NCI-H69 (cell line): Measurements from ENCODE around the gene AP3D1.
"Not testable (repeated sequence)": the region's sequence is repeated elsewhere in the genome, so short reads cannot be mapped to it uniquely, and the experiment has no call there.

Source experiments
- DNase-seq: peaks from one replicate; lab custom pipeline; 2025; lab: John Stamatoyannopoulos, UW

The AP3D1 gene

DNA sequence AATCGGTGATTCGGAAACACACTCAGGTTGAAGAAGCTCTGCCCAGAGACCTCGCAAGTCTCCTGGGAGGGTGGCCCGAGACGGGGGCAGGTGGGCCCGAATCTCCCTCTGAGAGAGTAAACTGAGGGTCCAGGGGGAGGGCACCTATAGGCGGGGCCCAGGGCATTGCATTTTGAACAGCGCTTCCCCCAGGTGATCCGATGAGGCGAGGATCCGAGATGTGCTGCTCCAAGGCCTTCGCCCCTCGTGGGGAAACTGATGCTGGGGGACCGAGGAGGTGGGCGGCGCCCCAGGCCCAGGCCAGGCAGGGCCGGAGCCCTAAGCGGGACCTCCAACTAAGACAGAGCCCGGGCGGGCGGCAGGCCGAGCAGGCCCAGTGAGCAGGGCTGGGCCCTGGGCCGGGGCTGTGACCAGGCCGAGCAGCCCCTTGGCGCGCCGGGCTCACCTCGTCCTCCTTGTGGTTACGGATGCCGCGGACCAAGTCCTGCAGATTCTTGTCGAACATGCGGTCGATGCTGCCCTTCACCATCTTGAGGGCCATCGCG is 500 bp downstream of the AP3D1 start:
- peak; percentile 48 for DNase-seq

- DNase-seq: no peak
These were observed 1.2 kb downstream of the AP3D1 start for GRCh38 chr19:2149980-2150793.

DNA sequence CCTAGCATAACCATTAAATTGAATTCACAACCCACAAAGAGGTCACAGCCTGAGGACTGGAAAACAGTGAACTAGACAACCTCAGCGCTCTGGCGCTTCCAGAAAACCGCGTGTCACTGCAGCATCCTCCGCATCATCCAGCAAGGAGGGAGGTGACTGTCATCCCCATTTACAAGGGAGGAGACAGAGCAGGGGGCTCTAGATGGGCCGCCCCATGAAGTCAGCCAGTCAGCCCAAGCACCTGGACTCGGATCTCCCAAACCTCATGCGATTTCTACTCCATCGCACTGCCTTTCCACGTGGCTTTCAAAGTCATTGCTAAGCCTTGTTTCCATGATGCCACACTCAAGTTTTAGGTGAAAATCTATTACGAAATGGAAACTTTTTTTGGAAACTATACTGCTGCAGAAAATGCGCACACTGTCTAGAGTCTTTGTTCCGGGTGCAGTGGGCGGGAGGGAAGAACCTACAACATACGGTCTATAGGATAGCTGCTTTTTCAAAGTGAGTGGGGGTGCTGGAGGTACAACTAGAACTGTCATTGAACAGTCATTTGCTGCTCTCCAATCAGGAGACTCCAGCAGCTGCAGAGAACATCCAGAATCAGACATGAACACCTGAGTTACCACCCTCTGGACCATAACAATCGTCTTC is 2.8 kb downstream of the AP3D1 start:
- DNase-seq: no peak

DNA sequence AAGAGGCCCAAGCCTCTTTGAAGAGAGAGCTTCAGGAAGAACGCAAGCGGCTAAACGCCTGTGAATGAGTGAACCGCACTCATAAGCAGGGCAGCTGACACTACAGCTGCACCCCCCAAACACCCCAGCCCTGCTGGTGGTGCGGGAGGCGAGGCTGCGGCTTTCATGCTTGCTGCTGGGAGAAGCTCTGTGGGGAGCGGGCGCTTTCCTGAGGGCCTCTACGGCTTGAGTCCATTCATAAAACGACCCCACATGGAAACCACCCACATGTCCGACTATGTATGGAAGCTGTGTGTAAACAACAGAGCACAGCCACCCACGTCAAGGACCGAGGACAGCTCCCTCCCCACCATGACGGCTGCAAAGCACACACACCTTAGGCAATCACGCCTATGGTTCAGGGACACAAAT is 5.5 kb downstream of the AP3D1 start:
- no peak for DNase-seq

DNA sequence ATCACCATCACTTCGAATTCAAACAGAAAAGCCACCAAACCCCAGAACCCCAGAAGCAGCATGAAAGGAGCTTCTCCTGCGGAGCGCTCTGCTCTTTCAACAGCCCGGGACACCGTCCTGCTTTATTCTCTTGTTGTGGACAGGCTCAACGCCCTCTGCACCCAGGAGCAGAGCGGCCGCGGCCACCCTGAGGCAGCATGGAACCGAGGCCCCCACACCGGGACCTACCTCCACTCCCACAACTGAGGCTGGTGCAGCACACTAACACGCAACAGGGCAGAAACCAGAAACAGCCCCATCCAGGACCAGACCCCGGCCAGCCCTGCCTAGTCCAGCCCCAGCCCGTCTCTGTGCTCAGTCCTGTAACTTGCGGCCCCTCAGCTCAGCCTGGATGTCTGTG is 7.2 kb downstream of the AP3D1 start:
- DNase-seq: no peak

GRCh38 chr19:2142173-2142829 is 9.1 kb downstream of the AP3D1 start:
- DNase-seq: no peak

- DNase-seq: peak; percentile 60
These were observed 11.2 kb downstream of the AP3D1 start for GRCh38 chr19:2140138-2140569.

- peak; percentile 60 for DNase-seq
These were observed 11.8 kb downstream of the AP3D1 start for GRCh38 chr19:2139385-2140137.

- DNase-seq: no peak
These were observed 13.2 kb downstream of the AP3D1 start for GRCh38 chr19:2138061-2138728.

GRCh38 chr19:2136796-2137195 is 14.6 kb downstream of the AP3D1 start:
- no peak for DNase-seq

DNA sequence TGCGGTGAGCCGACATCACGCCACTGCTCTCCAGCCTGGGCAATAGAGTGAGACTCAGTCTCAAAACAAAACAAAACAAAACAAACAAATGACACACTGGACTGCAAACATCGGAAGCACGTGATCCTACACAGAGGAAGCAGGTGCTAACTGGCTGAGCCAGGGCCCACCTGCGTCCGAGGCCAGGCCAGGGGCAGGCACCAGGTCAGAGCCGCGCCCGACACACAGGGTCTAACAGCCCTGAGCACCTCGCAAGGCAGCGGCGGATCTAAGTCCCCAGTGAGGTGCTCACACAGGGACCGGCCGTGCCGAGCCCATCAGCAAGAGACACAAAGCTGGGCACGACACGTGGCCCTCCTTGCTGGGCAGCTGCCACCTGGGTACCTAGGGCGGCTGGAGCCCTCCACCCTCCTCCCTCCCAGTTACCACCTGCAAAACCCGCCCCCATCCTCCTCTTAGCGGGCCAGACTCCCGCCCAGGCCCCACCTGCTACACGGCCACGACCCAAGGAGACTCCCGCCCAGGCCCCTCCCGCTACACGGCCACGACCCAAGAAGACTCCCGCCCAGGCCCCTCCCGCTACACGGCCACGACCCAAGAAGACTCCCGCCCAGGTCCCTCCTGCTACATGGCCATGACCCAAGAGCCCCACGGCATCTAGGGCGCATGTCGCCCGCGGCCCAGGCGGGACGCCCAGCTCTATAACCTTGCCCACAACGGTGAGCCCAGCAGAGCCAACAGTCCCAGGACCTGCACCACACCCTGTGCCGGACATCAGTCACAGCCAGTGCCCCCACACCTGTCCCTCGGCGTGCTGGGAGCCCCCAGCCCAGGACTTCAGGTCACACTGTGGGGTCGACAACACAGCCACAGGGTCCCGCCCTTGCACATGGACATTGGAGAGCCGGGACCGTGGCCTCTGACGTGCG is 15.6 kb downstream of the AP3D1 start:
- no peak for DNase-seq

DNA sequence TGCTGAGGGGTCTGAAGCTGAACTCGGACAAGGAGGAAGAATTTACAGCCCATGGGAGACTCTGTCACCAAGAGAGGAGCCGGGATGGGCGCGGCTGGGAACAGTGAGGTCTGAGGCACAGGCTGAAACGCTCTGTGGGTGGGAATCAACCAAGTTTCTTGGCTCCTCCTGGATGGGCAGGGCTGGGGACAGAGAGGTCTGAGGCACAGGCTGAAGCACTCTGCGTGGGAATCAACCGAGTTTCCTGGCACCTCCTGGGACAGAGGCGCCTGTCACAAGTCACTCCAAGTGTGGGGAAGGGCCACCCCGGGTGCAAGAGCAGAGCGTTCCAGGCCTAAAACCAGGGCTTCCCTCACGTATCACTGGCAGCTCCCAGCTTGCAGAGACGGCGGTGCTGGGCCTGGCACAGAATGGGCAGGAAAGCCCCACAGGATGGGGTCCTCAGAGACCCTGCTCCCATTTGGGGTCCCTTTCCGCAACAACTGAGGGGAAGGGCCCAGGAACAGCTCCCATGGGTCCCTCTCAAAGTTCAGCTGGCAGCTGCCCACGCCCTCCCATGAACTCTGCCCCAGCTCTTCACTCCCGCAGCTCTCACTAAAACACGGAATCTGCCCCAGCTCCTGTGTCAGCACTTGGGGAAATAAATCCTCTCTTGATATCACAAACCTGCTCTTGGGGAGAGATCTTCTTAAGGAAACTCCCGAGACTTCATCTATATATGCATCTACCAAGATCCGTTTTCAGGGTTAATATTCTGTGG is 18.5 kb downstream of the AP3D1 start:
- no peak for DNase-seq

- no peak for DNase-seq
These were observed 19.2 kb downstream of the AP3D1 start for GRCh38 chr19:2132191-2132590.

DNA sequence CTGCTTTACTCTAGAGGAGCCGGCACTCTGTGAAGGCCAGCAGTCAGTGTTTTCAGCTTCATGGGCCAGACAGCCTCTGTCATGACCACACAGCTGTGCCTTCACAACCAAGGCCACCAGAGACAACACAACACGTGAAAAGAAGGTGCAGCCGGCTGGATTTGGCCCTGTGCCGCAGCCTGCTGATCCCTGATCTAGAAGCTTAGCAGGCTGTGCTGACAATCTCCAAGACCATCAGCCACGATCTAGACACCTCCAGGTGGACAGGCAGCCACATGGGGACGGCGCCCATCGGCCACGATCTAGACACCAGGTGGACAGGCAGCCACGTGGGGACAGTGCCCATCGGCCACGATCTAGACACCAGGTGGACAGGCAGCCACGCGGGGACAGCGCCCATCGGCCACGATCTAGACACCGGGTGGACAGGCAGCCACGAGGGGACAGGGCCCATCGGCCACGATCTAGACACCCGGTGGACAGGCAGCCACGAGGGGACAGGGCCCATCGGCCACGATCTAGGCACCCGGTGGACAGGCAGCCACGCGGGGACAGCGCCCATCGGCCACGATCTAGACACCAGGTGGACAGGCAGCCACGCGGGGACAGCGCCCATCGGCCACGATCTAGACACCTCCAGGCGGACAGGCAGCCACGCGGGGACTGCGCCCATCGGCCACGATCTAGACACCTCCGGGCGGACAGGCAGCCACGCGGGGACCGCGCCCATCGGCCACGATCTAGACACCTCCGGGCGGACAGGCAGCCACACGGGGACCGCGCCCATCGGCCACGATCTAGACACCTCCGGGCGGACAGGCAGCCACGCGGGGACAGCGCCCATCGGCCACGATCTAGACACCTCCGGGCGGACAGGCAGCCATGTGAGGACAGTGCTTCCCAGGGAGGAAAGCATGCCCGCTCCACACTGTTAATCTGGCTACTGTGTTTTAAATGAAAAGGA is 20.1 kb downstream of the AP3D1 start:
- not testable (repeated sequence) for DNase-seq

DNA sequence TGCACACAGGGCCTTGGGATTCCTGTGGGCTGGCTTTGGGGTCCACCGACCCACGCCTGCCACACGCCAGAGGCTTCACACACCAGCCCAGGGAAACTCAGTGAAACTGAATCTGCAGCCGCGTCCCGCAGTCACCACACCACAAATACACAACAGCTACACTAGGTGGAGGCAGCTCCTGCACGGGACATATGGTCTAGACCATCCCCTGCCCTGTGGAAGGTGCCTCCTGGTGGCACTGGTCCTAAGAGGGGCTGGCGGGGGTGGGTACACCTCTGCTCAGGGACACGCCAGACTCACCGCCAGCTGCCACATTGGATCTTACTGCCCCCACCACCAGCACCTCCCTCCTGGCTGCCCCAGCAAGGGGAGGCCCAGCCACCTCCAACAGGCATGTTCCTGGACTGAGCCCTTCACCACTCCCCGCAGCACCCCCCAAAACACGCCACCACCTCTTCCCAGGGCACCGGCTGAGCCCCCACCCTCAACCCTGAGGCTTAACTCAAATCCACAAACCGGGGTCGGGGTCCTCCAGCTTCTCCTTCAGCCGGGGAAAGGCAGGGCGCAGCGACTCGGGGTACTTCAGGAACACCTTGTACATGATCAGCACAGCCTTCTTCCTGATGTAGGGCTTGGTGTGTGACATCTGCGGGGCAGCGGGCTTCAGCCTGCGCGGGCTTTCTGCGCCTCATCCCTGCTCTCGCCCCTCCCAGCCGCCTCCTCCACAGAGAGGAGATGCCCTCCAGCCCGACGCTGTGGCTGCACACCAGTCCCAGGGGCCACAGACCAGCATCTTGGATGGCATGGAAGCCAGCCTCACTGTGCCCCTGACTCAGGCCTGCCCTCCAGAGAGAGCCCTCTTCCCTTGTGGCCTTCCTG is 21.2 kb downstream of the AP3D1 start:
- DNase-seq: no peak

GRCh38 chr19:2129486-2129885 is 21.9 kb downstream of the AP3D1 start:
- DNase-seq: no peak

GRCh38 chr19:2129022-2129421 is 22.3 kb downstream of the AP3D1 start:
- no peak for DNase-seq
